Right lobe of liver (tissue), 4 donors: ENCODE data around the gene TRABD2B.

ENCODE experiments used
- CTCF ChIP-seq, 4 donors: fragments of 200-600 bp in 3 of 4; fragments of 450-650 bp in 1 of 4; IDR thresholded peaks; one replicate each; pipeline versions ENCODE4 v1.5.1 to v1.8.0; 2016 to 2022; ENCODE audit warnings: antibody characterized with exemption in 4 of 4, mild to moderate bottlenecking in 2 of 4
- POLR2A ChIP-seq: fragments of 450-650 bp; IDR thresholded peaks from one replicate; pipeline ENCODE4 v1.6.1; 2017; ENCODE audit warnings: antibody characterized with exemption, mild to moderate bottlenecking
- donor health status: DM: no; HTN: no; CAD: no.
- donor health status: DM: no; HTN: no; CAD: no.
- donor health status: DM: no; HTN: yes; CAD: no.

- TF ChIP-seq CTCF (IDR thresholded peaks at IDR 0.05) (no peak), POLR2A (no peak)
These were observed 237.1 kb downstream of the TRABD2B start for GRCh38 chr1:47759936-47760629.
